Measurements from ENCODE around the gene PGA5. TPM values are rescaled to one million over a fixed set of nuclear protein-coding genes. Genes with fewer than 3 reads are reported as not detected.
A peak's percentile ranks its signal among the peaks of the same experiment; 100 is the strongest.

PGA5 gene
- total and polyA plus RNA-seq, 9 of the 15 experiments (the other 6 are each of a cell fraction or from before 2014, with no cell fraction given): not detected

DNA sequence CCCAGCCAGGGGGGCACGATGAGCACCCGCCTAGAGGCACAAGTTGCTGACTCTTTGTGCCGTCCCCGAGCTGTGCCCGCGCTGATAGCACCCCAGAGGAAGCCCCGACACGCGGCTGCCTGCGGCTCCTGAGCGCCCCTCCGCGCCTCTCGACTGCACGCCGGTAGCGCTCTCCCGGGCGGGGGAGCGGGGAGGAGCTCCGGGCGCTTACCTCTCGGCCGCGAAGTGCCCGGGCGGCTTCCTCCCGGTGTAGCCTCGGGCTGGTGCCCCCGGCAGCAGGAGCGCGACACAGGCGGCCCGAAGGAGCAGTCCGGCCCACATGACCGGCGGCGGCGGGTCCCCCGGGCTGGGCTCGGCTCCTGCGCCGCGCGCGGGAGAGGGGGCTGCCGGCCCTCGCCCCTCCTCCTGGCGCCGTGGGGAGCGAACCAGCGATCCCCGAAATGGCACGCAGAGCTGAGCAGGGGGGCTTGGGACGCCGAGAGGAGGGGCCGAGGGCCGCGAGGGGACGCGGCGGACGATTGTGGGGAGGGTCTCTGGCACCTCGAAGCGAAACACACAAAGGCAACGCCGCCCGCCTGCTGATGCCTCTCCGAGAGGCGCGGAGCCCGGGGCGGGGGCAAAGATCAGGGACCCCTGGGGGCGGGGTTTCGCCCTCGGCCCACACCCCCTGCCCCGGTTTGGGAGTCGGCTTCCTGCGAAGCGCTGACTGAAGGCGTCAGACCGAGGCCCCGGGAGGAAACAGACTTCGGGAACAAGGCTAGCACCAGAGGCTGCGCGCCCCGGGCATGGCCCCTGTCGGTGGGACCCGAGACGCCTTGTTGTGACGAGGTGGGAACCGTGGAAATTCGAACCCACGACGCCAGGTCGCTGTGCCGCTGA, 54.0 kb downstream of the PGA5 start, which contains the start of gene VWCE (continued):
- TF ChIP-seq ZNF740 (CRISPR knock-in tag; IDR thresholded peaks at IDR 0.05) (no peak), ZNF740 (tag; IDR thresholded peaks at IDR 0.05) (no peak), RBM22 (IDR thresholded peaks at IDR 0.05; ENCODE audit: low read depth, low read length, poor library complexity, severe bottlenecking) (peak; percentile 18), NFYB (IDR thresholded peaks at IDR 0.05; ENCODE audit: extremely low read depth, insufficient read length) (no peak), CEBPG (CRISPR knock-in tag; IDR thresholded peaks at IDR 0.05) (no peak), CEBPG (tag; conservative IDR thresholded peaks at IDR 0.05 in 1 of 2, IDR thresholded peaks at IDR 0.05 in 1 of 2) (no peak), CREM (IDR thresholded peaks at IDR 0.05; ENCODE audit: low read depth) (no peak), TARDBP (IDR thresholded peaks at IDR 0.05) (no peak), ZNF695 (CRISPR knock-in tag; IDR thresholded peaks at IDR 0.05) (no peak), STAG1 (CRISPR knock-in tag; IDR thresholded peaks at IDR 0.05; ENCODE audit: borderline replicate concordance) (no peak), DACH1 (IDR thresholded peaks at IDR 0.05; ENCODE audit: partially characterized antibody) (no peak)

Measured in K562 (cell line).